Stimulated activated memory B cell treated with anti-CD40 and anti-IgM and Interleukin-4, amounts not matched to agents 10 μg/mL and 1 μg/mL and 100 μg/mL, for 72 hours (primary cell): ENCODE results near the gene CTPS2.

Experiments
- ATAC-seq: fragments of 150-1000 bp; cut with Tn5 transposase; 2 replicates; pipeline ENCODE4 v1.10.0; 2021
- H3K27ac Mint-ChIP-seq: one replicate; pipeline ENCODE4 v1.8.0; 2022; ENCODE audit warnings: mild to moderate bottlenecking, mixed read lengths
- H3K27me3 Mint-ChIP-seq: one replicate; pipeline ENCODE4 v1.8.0; 2022; ENCODE audit warnings: mixed read lengths
- H3K36me3 Mint-ChIP-seq: one replicate; pipeline ENCODE4 v1.8.0; 2022; ENCODE audit warnings: mixed read lengths
- H3K4me1 Mint-ChIP-seq: one replicate; pipeline ENCODE4 v1.8.0; 2022; ENCODE audit warnings: mixed read lengths
- H3K4me3 Mint-ChIP-seq: one replicate; pipeline ENCODE4 v1.8.0; 2022; ENCODE audit warnings: mild to moderate bottlenecking, moderate library complexity, mixed read lengths
- H3K9me3 Mint-ChIP-seq: one replicate; pipeline ENCODE4 v1.8.0; 2022; ENCODE audit warnings: mixed read lengths

CTPS2 gene

GRCh38 chrX:16695079-16695676, 17.3 kb downstream of the CTPS2 start:
- no peak overlapping the region for H3K27ac Mint-ChIP-seq
- H3K4me1 Mint-ChIP-seq = no peaks in the 10 kb centered on the region
- no peaks in the 10 kb centered on the region for H3K27me3 Mint-ChIP-seq
- no peaks in the 10 kb centered on the region for H3K9me3 Mint-ChIP-seq
- no peak overlapping the region for H3K4me3 Mint-ChIP-seq
- ATAC-seq = no peak
- H3K36me3 Mint-ChIP-seq = peaks cover 12% of the 10 kb centered on the region

DNA sequence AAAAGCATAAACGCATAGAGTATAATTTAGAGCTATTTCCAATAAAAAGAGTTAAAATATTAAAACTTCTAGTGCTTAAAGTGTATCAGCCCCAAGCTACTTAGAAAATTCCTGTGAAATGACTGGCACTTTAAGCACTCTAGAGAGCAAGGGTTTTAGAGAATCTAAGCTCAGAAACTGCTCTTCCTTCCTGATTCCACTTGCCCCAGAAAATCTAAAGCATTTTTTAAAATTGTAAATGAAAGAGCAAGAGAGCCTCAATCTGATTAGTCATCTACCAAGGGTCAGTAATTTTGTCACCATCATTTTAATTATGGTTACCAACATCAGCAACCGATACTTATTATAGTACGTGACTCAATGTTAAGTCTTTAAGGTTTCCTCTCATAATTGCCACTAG, 25.0 kb downstream of the CTPS2 start:
- Mint-ChIP-seq H3K27me3 (no peaks in the 10 kb centered on the region), H3K4me3 (no peak overlapping the region), H3K9me3 (no peaks in the 10 kb centered on the region), H3K36me3 (peaks cover 13% of the 10 kb centered on the region), H3K4me1 (no peaks in the 10 kb centered on the region), H3K27ac (no peak overlapping the region)
- ATAC-seq = no peak

DNA sequence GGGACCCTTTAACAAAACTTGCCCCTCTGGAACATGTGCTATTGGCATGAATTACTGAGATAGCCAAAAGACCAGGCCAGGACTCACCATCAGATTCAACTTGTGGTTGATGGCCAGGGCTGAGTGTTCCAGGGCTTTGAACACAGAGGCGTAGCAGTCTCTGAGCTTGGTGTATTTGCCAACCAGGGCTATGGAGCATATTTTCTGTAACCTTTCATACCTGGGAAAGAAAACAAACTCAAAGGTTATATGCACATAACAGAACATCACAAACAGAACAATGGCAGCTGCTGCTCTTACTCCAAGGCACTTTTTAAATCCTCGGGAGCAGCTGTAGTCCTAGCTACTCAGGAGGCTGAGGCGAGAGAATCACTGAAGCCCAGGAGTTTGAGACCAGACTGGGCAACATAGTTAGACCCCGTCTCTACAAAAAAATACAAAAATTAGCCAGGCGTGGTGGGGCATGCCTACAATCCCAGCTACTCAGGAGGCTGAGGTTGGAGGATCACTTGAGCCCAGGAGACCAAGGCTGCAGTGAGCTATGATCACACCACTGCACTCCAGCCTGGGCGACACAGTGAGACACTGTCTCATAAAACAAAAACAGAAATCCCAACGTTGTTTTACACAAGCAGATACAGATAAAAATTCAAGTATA, 29.3 kb downstream of the CTPS2 start:
- ATAC-seq = no peak
- H3K4me3 Mint-ChIP-seq = no peak overlapping the region
- H3K4me1 Mint-ChIP-seq = no peaks in the 10 kb centered on the region
- H3K27me3 Mint-ChIP-seq = no peaks in the 10 kb centered on the region
- H3K9me3 Mint-ChIP-seq = no peaks in the 10 kb centered on the region
- H3K27ac Mint-ChIP-seq = no peak overlapping the region
- peaks cover 16% of the 10 kb centered on the region for H3K36me3 Mint-ChIP-seq

GRCh38 chrX:16678689-16679088, 33.8 kb downstream of the CTPS2 start:
- no peak for ATAC-seq
- Mint-ChIP-seq H3K27me3 (no peaks in the 10 kb centered on the region), H3K4me3 (no peak overlapping the region), H3K4me1 (no peaks in the 10 kb centered on the region), H3K9me3 (no peaks in the 10 kb centered on the region), H3K27ac (no peak overlapping the region), H3K36me3 (peaks cover 13% of the 10 kb centered on the region)

- H3K4me3 Mint-ChIP-seq = no peak overlapping the region
- peaks cover 21% of the 10 kb centered on the region for H3K36me3 Mint-ChIP-seq
- ATAC-seq = no peak
- H3K9me3 Mint-ChIP-seq = no peaks in the 10 kb centered on the region
- H3K4me1 Mint-ChIP-seq = no peaks in the 10 kb centered on the region
- no peak overlapping the region for H3K27ac Mint-ChIP-seq
- H3K27me3 Mint-ChIP-seq = no peaks in the 10 kb centered on the region
These were observed 41.5 kb downstream of the CTPS2 start for GRCh38 chrX:16671005-16671404.

DNA sequence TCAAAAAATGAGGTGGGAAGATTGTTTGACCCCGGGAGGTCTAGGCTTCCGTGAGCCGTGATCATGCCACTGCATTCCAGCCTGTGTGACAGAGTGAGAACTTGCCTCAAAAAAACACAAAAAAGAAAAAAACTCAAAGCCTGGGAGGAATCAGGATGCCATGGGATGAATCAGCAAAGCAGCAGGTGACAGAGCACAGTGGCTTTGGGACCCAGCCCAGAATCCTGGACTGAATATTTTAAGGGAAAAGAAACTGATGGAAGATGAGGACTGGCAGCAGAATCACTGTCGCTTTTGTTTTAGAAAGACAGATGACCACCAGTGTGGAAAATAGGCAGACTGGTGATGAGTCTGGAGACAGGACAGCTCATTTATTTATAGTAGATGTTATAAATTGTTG, 45.9 kb downstream of the CTPS2 start:
- no peaks in the 10 kb centered on the region for H3K4me1 Mint-ChIP-seq
- H3K36me3 Mint-ChIP-seq = peaks cover 30% of the 10 kb centered on the region
- H3K4me3 Mint-ChIP-seq = no peak overlapping the region
- H3K27ac Mint-ChIP-seq = no peak overlapping the region
- no peaks in the 10 kb centered on the region for H3K9me3 Mint-ChIP-seq
- ATAC-seq = no peak
- H3K27me3 Mint-ChIP-seq = no peaks in the 10 kb centered on the region

GRCh38 chrX:16665089-16665488, 47.4 kb downstream of the CTPS2 start:
- Mint-ChIP-seq H3K4me1 (no peaks in the 10 kb centered on the region), H3K27me3 (no peaks in the 10 kb centered on the region), H3K27ac (no peak overlapping the region), H3K9me3 (no peaks in the 10 kb centered on the region), H3K36me3 (peaks cover 30% of the 10 kb centered on the region), H3K4me3 (no peak overlapping the region)
- ATAC-seq = no peak

- H3K27ac Mint-ChIP-seq = no peak overlapping the region
- H3K4me3 Mint-ChIP-seq = no peak overlapping the region
- peaks cover 30% of the 10 kb centered on the region for H3K36me3 Mint-ChIP-seq
- H3K27me3 Mint-ChIP-seq = no peaks in the 10 kb centered on the region
- H3K9me3 Mint-ChIP-seq = no peaks in the 10 kb centered on the region
- no peaks in the 10 kb centered on the region for H3K4me1 Mint-ChIP-seq
- no peak for ATAC-seq
These were observed 47.8 kb downstream of the CTPS2 start for GRCh38 chrX:16664626-16665025.

- Mint-ChIP-seq H3K36me3 (peaks cover 32% of the 10 kb centered on the region), H3K27ac (no peak overlapping the region), H3K4me1 (no peaks in the 10 kb centered on the region), H3K27me3 (no peaks in the 10 kb centered on the region), H3K9me3 (no peaks in the 10 kb centered on the region), H3K4me3 (no peak overlapping the region)
- ATAC-seq = no peak
These were observed 48.4 kb downstream of the CTPS2 start for GRCh38 chrX:16664074-16664473.

DNA sequence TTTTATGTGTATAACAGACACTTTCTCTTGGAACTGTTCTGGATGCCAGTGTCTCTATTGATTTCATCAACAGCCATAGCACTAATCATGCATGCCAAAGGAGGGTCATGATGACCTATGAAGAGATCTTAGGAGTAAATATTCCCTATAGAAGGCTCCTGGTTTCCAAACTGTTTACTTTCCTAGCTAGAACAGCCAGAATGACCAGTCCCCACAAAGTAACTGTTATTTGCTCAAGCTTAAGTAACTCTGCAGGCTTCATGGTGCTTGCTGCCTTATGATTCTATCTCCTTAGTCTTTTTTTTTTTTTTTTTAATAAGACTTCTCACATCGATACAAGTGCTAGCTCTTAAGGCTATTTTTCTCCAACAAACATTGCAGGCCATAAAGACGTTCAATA, 50.1 kb downstream of the CTPS2 start:
- Mint-ChIP-seq H3K4me1 (no peaks in the 10 kb centered on the region), H3K9me3 (no peaks in the 10 kb centered on the region), H3K36me3 (peaks cover 20% of the 10 kb centered on the region), H3K27me3 (no peaks in the 10 kb centered on the region), H3K4me3 (no peak overlapping the region), H3K27ac (no peak overlapping the region)
- no peak for ATAC-seq

GRCh38 chrX:16661495-16661894, 51.0 kb downstream of the CTPS2 start:
- ATAC-seq = no peak
- no peaks in the 10 kb centered on the region for H3K27me3 Mint-ChIP-seq
- no peak overlapping the region for H3K27ac Mint-ChIP-seq
- H3K4me1 Mint-ChIP-seq = no peaks in the 10 kb centered on the region
- H3K4me3 Mint-ChIP-seq = no peak overlapping the region
- H3K36me3 Mint-ChIP-seq = peaks cover 18% of the 10 kb centered on the region
- no peaks in the 10 kb centered on the region for H3K9me3 Mint-ChIP-seq

DNA sequence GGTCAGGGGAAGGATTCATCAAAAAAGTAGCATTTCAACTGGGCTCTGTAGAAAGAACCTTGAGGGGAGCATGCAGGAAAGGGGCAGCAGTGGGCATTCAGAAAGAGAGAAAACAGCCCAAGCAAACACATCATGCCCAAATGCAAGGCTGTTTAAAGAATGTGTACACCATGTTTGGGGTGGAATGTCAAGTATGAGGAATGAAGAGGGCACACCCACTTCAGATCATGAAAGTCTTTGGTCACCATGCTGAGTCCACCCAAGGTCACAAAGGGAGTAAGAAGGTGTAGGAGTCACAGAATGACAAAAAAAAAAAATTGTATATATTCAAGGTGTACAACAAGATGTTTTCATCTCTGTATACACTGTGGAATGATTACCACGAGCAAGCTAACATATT, 53.1 kb downstream of the CTPS2 start:
- no peaks in the 10 kb centered on the region for H3K27me3 Mint-ChIP-seq
- ATAC-seq = no peak
- H3K9me3 Mint-ChIP-seq = no peaks in the 10 kb centered on the region
- H3K36me3 Mint-ChIP-seq = peaks cover 10% of the 10 kb centered on the region
- no peak overlapping the region for H3K27ac Mint-ChIP-seq
- no peak overlapping the region for H3K4me3 Mint-ChIP-seq
- no peaks in the 10 kb centered on the region for H3K4me1 Mint-ChIP-seq

GRCh38 chrX:16658284-16658683, 54.2 kb downstream of the CTPS2 start:
- ATAC-seq = no peak
- no peaks in the 10 kb centered on the region for H3K4me1 Mint-ChIP-seq
- H3K27ac Mint-ChIP-seq = no peak overlapping the region
- no peak overlapping the region for H3K4me3 Mint-ChIP-seq
- no peaks in the 10 kb centered on the region for H3K9me3 Mint-ChIP-seq
- no peaks in the 10 kb centered on the region for H3K27me3 Mint-ChIP-seq
- H3K36me3 Mint-ChIP-seq = peaks cover 5% of the 10 kb centered on the region

GRCh38 chrX:16654093-16654492, 58.4 kb downstream of the CTPS2 start:
- H3K9me3 Mint-ChIP-seq = no peaks in the 10 kb centered on the region
- H3K4me1 Mint-ChIP-seq = no peaks in the 10 kb centered on the region
- no peak overlapping the region for H3K27ac Mint-ChIP-seq
- ATAC-seq = no peak
- peaks cover 2% of the 10 kb centered on the region for H3K36me3 Mint-ChIP-seq
- no peak overlapping the region for H3K4me3 Mint-ChIP-seq
- no peaks in the 10 kb centered on the region for H3K27me3 Mint-ChIP-seq

DNA sequence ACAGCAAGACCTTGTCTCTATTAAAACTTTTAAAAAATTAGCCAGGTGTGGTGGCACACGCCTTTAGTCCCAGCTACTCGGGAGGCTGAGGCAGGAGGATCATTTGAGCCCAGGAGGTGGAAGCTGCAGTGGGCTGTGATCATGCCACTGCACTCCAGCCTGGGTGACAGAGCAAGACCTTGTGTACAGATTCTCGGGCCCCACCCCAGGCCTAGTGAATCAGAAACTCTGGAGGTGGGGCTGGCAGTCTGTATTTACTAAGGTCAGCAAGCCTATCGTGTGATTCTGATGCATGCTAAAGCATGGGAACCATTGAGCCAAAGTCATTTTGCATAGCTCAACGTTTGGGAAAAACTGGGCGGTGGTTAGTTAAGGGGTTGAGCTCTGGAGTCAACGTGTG, 59.0 kb downstream of the CTPS2 start:
- no peaks in the 10 kb centered on the region for H3K36me3 Mint-ChIP-seq
- no peaks in the 10 kb centered on the region for H3K27me3 Mint-ChIP-seq
- ATAC-seq = no peak
- no peak overlapping the region for H3K4me3 Mint-ChIP-seq
- H3K27ac Mint-ChIP-seq = no peak overlapping the region
- no peaks in the 10 kb centered on the region for H3K4me1 Mint-ChIP-seq
- no peaks in the 10 kb centered on the region for H3K9me3 Mint-ChIP-seq

GRCh38 chrX:16651391-16652024, 61.0 kb downstream of the CTPS2 start:
- no peak overlapping the region for H3K4me3 Mint-ChIP-seq
- no peak overlapping the region for H3K27ac Mint-ChIP-seq
- ATAC-seq = no peak
- peaks cover 5% of the 10 kb centered on the region for H3K36me3 Mint-ChIP-seq
- H3K9me3 Mint-ChIP-seq = no peaks in the 10 kb centered on the region
- H3K27me3 Mint-ChIP-seq = no peaks in the 10 kb centered on the region
- H3K4me1 Mint-ChIP-seq = no peaks in the 10 kb centered on the region
